HG03280 (cell line): Measurements from ENCODE around the gene NEU4.

ENCODE experiments used
- ATAC-seq: cut with Tn5 transposase; IDR thresholded peaks from one replicate; pipeline ENCODE4 v1.9.1; 2021; ENCODE audit warnings: mild to moderate bottlenecking, moderate library complexity; ENCODE audit not compliant: unreplicated experiment

The NEU4 gene

GRCh38 chr2:241850544-241851324 is 41.7 kb downstream of the NEU4 start:
- ATAC-seq: no peak

DNA sequence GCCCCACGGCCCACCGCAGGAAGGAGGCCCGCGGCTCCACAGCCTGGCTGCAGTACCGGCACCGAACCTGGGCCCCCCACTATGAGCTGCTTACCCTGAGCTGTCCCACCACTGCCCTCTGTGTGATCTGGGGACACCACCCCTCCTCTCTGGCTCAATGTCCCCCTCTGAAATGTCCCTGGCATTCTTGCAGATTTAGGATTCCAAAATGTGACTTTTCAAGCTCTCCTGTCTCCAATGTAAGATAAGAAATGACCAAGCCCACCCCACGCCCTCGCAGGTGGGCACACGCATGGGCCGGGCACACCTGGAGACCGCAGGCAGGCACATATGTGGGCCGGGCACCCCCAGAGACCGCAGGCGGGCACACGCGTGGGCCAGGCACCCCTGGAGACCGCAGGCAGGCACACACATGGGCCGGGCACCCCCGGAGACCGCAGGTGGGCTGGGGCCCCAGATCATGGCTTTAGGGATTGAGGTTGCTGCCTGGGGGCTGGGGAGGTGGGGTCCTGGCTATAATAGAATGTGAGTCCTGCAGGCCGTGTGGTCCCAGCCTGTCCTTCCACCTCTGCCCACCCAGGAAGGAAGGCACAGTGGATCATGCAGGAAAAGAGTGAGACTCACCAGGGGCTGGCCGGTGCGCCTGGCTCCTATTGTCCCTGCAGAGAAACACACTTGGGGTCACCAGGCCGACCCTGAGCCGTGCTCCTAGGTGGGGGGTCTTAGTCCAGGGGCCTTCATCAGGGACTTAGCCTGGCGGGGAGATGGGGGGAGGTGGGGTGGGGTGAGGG is 42.5 kb downstream of the NEU4 start:
- no peak for ATAC-seq

DNA sequence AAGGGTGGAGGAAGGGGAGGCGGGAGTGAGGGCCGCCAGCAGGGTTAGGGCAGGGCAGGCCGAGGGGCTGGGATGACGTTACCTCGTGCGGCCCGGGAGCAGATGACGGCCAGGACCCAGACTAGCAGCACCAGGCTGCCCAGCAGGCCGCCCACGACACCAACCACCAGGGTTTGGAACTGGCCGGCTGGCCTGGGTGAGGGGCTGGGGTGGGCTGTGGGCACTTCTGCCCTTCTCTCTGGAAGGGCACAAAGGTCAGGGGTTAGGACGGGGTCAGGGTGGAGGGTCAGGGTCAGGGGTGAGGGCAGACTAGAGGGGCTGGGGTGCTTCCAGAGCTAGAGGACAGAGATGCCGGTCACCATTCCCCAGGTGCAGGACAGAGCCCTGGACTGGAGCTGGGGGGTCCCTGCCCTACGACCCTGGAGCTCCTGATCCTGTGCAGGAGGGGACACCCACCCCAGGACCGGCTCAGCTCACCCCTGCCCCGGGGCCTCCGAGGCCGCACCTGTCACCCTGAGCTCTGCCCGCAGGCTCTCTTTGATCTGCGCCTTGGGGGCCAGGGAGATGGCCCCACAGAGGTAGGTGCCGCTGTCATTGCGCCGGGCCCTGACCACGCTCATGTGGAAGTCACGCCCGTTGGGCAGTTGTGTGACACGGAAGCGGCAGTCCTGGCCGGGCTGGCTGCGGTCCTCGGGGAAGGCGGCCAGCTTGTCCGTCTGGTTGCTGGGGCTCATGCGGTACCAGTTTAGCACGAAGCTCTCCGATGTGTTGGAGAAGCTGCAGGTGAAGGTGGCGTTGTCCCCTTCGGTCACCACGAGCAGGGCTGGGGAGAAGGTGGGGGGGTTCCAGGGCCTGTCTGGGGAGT is 43.4 kb downstream of the NEU4 start:
- no peak for ATAC-seq

- ATAC-seq: no peak
These were observed 44.1 kb downstream of the NEU4 start for GRCh38 chr2:241852981-241853631.

- ATAC-seq: no peak
These were observed 44.8 kb downstream of the NEU4 start for GRCh38 chr2:241853651-241854341.

- ATAC-seq: no peak
These were observed 45.6 kb downstream of the NEU4 start for GRCh38 chr2:241854342-241855244.

- no peak for ATAC-seq
These were observed 46.4 kb downstream of the NEU4 start for GRCh38 chr2:241855245-241855887.

DNA sequence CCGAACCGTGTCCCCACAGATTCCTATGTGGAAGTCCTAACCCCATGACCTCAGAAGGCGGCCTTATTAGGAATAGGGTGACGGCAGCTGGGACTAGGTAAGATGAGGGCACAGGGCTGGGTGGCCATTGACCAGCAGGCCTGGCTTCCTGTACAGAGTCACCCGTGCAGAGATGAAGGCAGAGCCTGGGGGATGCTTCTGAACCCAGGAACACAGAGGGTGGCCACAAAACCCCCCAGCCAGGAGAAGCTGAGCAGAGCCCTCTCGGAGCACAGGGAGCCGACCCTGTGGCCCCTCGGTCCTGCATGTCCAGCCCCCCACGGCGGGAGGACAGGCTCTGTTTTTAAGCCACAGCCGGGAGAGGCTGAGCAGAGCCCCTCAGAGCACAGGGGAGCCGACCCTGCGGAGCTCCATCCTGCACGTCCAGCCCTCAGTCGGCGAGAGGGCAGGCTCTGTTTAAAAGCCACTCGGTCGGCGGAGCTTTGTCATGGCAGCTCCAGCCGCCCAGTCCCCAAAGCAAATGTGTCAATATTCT is 47.0 kb downstream of the NEU4 start:
- no peak for ATAC-seq

GRCh38 chr2:241857041-241857541 is 48.1 kb downstream of the NEU4 start:
- no peak for ATAC-seq

DNA sequence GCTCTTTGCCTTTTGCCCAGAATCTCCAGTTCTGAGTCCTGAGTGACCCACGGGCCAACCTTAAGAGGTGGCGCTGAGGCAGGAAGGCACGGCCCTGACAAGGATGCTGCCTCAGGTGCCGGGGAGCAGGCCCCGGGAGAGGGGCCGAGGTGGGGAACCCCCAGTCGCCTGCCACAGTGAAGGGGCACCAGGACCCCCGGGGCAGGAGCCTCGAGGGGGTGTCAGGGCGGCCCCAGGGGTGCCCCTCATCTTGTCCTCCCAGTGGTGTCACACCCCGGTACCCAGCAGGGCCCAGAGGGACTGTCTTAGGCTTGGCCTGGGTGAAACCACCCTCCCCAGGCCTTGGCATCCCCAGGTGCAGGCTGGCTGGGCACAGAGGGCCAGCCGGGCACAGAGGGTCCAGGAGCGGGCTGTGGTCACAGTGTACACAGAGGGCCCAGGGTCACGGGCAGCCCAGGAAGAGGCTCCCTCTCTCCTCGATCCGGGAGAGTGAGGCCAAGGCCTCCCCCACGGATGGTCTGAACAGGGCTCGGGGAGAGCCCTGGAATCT is 48.7 kb downstream of the NEU4 start:
- no peak for ATAC-seq

DNA sequence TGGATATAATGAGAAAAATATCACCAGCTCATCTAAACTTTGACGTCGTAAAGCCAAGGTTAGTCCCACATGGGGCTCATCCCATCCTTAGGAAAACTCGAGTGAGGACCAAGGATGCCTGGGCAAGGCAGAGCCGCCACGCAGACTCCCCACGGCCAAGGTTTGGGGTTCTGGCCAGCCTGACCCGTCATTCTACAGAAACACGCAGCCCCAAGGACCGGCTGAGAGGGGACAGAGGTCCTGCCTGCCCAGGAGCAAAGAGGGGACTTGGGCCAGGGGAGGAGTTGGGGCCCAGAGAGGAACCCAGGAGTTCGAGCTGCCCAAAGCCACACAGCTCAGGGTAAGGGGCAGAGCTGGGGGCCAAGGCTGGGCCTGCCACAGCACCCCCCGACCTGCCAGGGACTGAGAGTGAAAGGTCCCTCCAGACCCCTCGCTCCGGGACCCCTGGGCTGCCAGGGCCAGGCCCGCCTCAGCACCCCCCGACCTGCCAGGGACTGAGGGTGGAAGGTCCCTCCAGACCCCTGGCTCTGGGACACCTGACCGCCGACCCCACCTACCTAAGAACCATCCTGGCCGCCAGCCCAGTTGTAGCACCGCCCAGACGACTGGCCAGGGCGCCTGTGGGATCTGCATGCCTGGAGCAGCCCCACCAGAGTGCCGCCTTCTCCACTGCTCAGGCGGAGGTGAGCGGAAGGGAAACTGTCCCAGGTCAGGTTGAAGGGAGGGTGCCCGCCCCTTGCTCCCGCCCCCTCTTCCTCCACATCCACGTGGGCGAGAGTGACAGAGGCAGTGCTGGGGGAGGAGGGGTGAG is 49.4 kb downstream of the NEU4 start, which contains the start of gene PDCD1:
Gene PDCD1, minus strand, starts transcription at position 689 of the 811 bp plus-strand sequence. Its CDS starts 56 bp downstream, at position 633.
- no peak for ATAC-seq

DNA sequence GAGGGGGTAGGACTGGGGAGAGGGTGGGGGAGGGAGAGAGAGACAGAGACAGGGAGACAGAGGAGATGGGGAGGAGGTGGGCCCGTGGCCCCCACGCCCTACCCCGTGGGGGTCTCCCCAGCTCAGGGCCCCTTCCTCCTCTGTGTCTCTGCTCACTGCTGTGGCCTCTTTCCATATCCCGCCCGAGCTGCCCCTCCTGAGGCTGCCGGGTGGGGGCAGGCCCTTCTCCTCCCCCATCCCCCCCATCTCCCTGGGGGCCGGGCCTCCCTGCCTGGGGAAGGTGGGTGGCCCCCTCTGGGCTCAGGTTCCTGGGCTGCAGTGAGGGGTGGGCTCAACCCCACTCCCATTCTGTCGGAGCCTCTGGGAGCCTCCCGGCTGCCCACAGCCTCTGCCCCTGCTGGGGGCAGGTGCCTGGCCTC is 50.0 kb downstream of the NEU4 start:
- ATAC-seq: no peak

DNA sequence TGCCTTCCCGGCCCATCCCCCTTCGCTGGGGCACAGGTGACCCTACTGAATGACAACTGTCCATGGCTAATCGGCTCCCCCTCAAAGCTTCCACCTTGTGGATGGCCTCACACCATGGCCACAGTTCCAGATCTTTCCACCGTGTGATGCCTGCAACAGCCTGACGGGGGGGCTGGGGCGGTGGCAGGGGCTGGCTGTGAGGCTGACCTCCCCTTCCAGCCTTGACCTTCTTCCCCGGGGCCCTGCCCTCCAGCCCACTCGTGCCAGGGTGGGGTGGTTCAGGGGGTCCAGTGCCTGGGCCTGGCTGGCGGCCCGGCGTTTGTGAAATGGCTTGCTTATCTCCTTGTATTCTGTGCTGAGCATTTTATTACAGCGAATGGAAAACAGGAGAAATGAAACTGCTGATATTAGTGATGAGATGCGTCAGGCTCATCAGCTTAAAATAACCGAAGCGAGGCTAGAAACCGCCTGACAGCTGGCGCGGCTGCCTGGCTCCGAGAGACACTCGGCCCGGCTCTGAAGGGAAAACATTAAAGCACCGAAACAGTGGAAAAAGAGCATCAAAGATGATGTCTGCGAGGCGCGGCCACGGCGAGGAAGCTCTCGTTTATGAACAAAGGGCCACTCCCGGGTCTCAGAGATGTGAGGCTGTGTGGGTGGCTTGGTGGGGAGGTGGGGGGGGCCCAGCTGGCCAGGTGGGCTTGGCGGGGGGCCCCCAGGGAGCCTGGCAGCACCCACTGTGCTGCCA is 50.6 kb downstream of the NEU4 start:
- no peak for ATAC-seq

- ATAC-seq: no peak
These were observed 51.4 kb downstream of the NEU4 start for GRCh38 chr2:241860184-241861078.

- no peak for ATAC-seq
These were observed 52.3 kb downstream of the NEU4 start for GRCh38 chr2:241861264-241861663.
